ENCODE measurements around the gene NDUFAF7. TPM values are rescaled to one million over a fixed set of nuclear protein-coding genes. Genes with fewer than 3 reads are reported as not detected.

NDUFAF7 gene
- total RNA-seq, 1 donor from 2014 or later = 25.5 TPM

- TF ChIP-seq CTCF (conservative IDR thresholded peaks at IDR 0.05) = no peak
- H3K27ac Mint-ChIP-seq = no peak overlapping the region
- H3K36me3 Mint-ChIP-seq = peaks cover 17% of the 10 kb centered on the region
Measured at GRCh38 chr2:37263839-37264238, 32.4 kb downstream of the NDUFAF7 start.

GRCh38 chr2:37267685-37268084 lies 36.2 kb downstream of the NDUFAF7 start:
- H3K9me3 Mint-ChIP-seq = no peaks in the 10 kb centered on the region
- no peak overlapping the region for H3K4me3 Mint-ChIP-seq
- H3K36me3 Mint-ChIP-seq = peaks cover 9% of the 10 kb centered on the region
- no peaks in the 10 kb centered on the region for H3K27me3 Mint-ChIP-seq
- no peak for TF ChIP-seq CTCF (conservative IDR thresholded peaks at IDR 0.05)
- H3K27ac Mint-ChIP-seq = no peak overlapping the region
- no peaks in the 10 kb centered on the region for H3K4me1 Mint-ChIP-seq (ENCODE audit: unreplicated experiment)
- no peak for DNase-seq (ENCODE audit: extremely low spot score, unreplicated experiment)

More at GRCh38 chr2:37263839-37264238, 32.4 kb downstream of the NDUFAF7 start:
- Mint-ChIP-seq H3K9me3 (no peaks in the 10 kb centered on the region), H3K4me3 (no peak overlapping the region), H3K4me1 (ENCODE audit: unreplicated experiment) (no peaks in the 10 kb centered on the region), H3K27me3 (no peaks in the 10 kb centered on the region)
- no peak for DNase-seq (ENCODE audit: extremely low spot score, unreplicated experiment)

- no peak for TF ChIP-seq CTCF (conservative IDR thresholded peaks at IDR 0.05)
- no peaks in the 10 kb centered on the region for H3K27me3 Mint-ChIP-seq
- H3K4me1 Mint-ChIP-seq (ENCODE audit: unreplicated experiment) = no peaks in the 10 kb centered on the region
- H3K4me3 Mint-ChIP-seq = no peak overlapping the region
- no peak for DNase-seq (ENCODE audit: extremely low spot score, unreplicated experiment)
- no peak overlapping the region for H3K27ac Mint-ChIP-seq
- H3K9me3 Mint-ChIP-seq = no peaks in the 10 kb centered on the region
- peaks cover 8% of the 10 kb centered on the region for H3K36me3 Mint-ChIP-seq
Measured at GRCh38 chr2:37268111-37268510, 36.7 kb downstream of the NDUFAF7 start.

GRCh38 chr2:37271376-37272067 lies 40.1 kb downstream of the NDUFAF7 start:
- H3K4me1 Mint-ChIP-seq (ENCODE audit: unreplicated experiment) = no peaks in the 10 kb centered on the region
- no peaks in the 10 kb centered on the region for H3K9me3 Mint-ChIP-seq
- H3K36me3 Mint-ChIP-seq = peaks cover 15% of the 10 kb centered on the region
- no peak for DNase-seq (ENCODE audit: extremely low spot score, unreplicated experiment)
- no peak overlapping the region for H3K27ac Mint-ChIP-seq
- no peak for TF ChIP-seq CTCF (conservative IDR thresholded peaks at IDR 0.05)
- H3K4me3 Mint-ChIP-seq = no peak overlapping the region
- H3K27me3 Mint-ChIP-seq = no peaks in the 10 kb centered on the region

- no peak for DNase-seq (ENCODE audit: extremely low spot score, unreplicated experiment)
- no peaks in the 10 kb centered on the region for H3K9me3 Mint-ChIP-seq
- no peak for TF ChIP-seq CTCF (conservative IDR thresholded peaks at IDR 0.05)
- no peak overlapping the region for H3K4me3 Mint-ChIP-seq
- no peaks in the 10 kb centered on the region for H3K4me1 Mint-ChIP-seq (ENCODE audit: unreplicated experiment)
- H3K27ac Mint-ChIP-seq = no peak overlapping the region
- H3K36me3 Mint-ChIP-seq = peaks cover 8% of the 10 kb centered on the region
- H3K27me3 Mint-ChIP-seq = no peaks in the 10 kb centered on the region
Measured at GRCh38 chr2:37274359-37274965, 43.0 kb downstream of the NDUFAF7 start.
